HL-60/S4 (cell line): ENCODE measurements around the gene FCGR3A.
"Not testable (repeated sequence)": the region's sequence is repeated elsewhere in the genome, so short reads cannot be mapped to it uniquely, and the experiment has no call there.

Experiments used
- in situ Hi-C: fragments of 300-500 bp; cut with MboI; formaldehyde crosslinking; loops from 2 replicates; pipeline ENCODE4 v1.14.3; 2022; ENCODE audit warnings: low sequenced_read_pairs

FCGR3A gene

GRCh38 chr1:161531986-161532643 lies 17.5 kb downstream of the FCGR3A start:
- in situ Hi-C loops: no loop called here

GRCh38 chr1:161530671-161531641 lies 18.7 kb downstream of the FCGR3A start:
- in situ Hi-C loops: not testable (repeated sequence)

GRCh38 chr1:161530158-161530557 lies 19.5 kb downstream of the FCGR3A start:
- in situ Hi-C loops: not testable (repeated sequence)

GRCh38 chr1:161529463-161530104 lies 20.0 kb downstream of the FCGR3A start:
- in situ Hi-C loops: not testable (repeated sequence)

- in situ Hi-C loops: not testable (repeated sequence)
Measured at GRCh38 chr1:161528550-161528949, 21.1 kb downstream of the FCGR3A start.

GRCh38 chr1:161525918-161526317 lies 23.7 kb downstream of the FCGR3A start:
- in situ Hi-C loops: not testable (repeated sequence)

- in situ Hi-C loops: not testable (repeated sequence)
Measured at GRCh38 chr1:161525321-161525720, 24.3 kb downstream of the FCGR3A start.

GRCh38 chr1:161524742-161525291 lies 24.8 kb downstream of the FCGR3A start:
- in situ Hi-C loops: not testable (repeated sequence)

GRCh38 chr1:161523817-161524741 lies 25.5 kb downstream of the FCGR3A start, which contains the start of gene HSPA6:
Gene HSPA6, plus strand, starts transcription at chr1:161524540. Its CDS starts 119 bp downstream, at chr1:161524659.
- in situ Hi-C loops: not testable (repeated sequence)

GRCh38 chr1:161523041-161523816 lies 26.4 kb downstream of the FCGR3A start:
- in situ Hi-C loops: not testable (repeated sequence)

GRCh38 chr1:161513953-161514352 lies 35.7 kb downstream of the FCGR3A start:
- in situ Hi-C loops: not testable (repeated sequence)

- in situ Hi-C loops: not testable (repeated sequence)
Measured at GRCh38 chr1:161513448-161513780, 36.2 kb downstream of the FCGR3A start.

GRCh38 chr1:161512636-161513447 lies 36.8 kb downstream of the FCGR3A start:
- in situ Hi-C loops: not testable (repeated sequence)

GRCh38 chr1:161511756-161512060 lies 37.9 kb downstream of the FCGR3A start:
- in situ Hi-C loops: no loop called here

- in situ Hi-C loops: no loop called here
Measured at GRCh38 chr1:161511018-161511755, 38.4 kb downstream of the FCGR3A start.

- in situ Hi-C loops: no loop called here
Measured at GRCh38 chr1:161510477-161510876, 39.1 kb downstream of the FCGR3A start.

GRCh38 chr1:161506336-161507223 lies 43.0 kb downstream of the FCGR3A start:
- in situ Hi-C loops: no loop called here
